NCI-H748 (cell line): ENCODE measurements around the gene NHP2.
A peak's percentile ranks its signal among the peaks of the same experiment; 100 is the strongest.
"Not testable (repeated sequence)": the region's sequence is repeated elsewhere in the genome, so short reads cannot be mapped to it uniquely, and the experiment has no call there.

Source experiments
- DNase-seq: peaks from one replicate; lab custom pipeline; 2025; ENCODE audit not compliant: unreplicated experiment; lab: John Stamatoyannopoulos, UW

The NHP2 gene

GRCh38 chr5:178131446-178131996 is 22.2 kb downstream of the NHP2 start:
- DNase-seq, result peak; percentile 20

DNA sequence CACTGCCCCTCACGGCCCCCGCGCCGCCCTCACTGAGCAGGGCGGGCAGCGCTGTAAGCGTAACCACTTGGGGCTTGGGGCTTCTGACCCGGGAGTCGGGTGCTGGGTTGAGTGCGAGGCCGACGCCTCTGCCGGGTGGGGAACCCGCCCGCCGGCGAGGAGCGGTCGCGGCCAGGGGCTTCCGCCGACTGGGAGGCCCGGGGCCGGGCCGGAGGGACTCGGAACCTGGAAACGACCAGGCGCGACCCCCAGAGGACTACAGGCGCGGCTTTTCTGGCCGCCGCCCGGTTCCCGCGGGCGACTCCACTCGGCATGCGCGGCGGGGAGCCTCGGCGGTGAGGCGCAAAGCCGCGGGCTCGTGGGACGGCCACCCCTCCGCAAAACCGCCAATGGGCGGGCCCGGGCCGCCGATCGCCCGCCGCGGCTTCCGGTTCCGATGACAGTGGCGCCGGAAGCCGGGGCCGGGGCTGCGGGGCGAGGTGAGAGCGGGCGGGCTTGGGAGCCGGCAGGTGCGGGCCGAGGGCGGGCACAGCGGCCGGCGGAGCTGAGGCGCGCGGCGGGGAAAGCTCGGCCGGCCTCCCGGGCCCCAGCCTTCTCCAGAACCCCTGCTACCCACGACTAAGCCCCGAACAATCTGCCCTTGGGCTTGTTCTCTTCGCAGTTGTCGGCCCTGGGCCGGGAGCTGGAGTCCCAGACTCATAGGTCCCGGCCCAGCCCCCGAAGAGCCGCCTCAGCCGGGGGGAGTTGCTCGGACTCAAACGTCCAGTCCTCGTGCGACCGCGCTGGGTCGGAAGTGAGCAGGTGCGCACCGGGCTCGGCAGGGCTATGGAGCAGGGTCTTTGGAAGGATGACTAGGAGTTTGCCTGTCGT is 22.9 kb downstream of the NHP2 start, which contains the start of gene RMND5B:
TSS of gene RMND5B (plus strand) at position 439 of the 870 bp plus-strand sequence. CDS start 7,106 bp downstream, outside the sequence.
- DNase-seq, result peak; percentile 91

- not testable (repeated sequence) for DNase-seq
Measured at GRCh38 chr5:178130234-178130575, 23.5 kb downstream of the NHP2 start.

DNA sequence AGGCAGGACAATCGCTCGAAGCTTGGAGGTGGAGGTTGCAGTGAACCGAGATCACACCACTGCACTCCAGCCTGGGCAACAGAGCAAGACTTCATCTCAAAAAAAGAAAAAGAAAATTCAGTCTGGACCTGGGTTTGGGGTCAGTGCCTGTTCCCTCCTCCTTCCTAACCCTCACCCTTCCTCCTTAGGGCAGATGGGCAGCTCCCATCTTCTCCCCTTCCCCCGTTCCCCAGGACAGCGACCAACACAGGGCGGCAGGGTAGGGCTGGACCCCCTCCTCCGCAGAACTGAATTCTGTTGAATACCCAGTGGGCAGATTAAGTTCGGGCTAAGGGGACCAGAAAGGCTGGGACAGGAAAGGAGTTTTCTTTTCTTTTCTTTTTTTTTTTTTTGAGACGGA is 24.4 kb downstream of the NHP2 start:
- no peak for DNase-seq

- DNase-seq, result not testable (repeated sequence)
Measured at GRCh38 chr5:178127300-178128009, 26.2 kb downstream of the NHP2 start.

DNA sequence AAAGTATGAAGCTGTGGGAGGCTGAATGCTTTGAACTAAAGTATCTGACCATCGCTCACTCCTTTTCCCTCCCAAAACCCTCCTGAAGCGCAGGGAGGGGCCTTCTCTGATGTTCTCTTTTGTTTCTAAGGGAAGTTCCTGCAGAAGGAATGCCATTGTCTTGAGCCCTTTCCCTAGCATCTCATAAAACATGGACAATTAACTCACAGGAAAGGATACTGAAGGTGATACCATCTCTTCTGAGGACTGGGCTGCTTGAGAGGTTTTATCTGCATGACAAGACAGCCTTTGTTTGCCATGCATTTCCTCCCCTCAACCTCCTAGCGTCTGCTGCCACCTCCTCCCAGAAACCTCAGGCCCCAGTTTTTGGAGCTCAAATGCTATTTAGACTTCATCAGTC is 27.1 kb downstream of the NHP2 start:
- no peak for DNase-seq

DNA sequence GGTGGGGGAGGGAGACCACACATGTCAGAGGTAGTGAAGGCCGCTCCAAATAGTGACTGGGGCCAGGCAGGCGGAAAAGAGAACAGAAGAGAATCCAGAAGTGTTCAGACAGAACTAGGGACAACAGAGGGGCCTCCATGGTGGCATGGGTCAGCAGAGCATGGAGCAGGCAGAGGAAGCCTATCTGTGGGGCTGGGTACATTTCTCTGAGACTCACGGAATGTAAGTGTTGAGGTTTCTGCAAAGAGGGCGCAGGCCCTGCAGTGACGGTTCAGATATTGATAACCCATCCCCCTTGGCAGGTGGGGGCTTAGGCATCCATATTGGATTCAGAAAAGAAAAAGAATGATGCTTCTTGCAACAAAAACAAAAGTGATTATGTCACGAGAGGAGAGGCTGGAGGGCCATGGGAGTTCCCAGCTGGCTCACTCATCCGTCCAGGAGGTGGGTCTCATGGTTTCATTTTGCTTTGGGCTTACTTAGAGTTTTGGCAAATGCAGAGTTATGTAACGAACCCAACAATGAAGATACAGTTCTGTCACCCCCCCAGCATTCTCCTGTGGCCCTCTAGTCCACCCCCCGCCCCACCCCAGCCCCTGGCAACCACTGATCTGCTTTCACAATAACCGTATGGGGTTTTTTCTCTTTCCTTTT is 28.3 kb downstream of the NHP2 start:
- DNase-seq, result no peak

GRCh38 chr5:178123966-178124925 is 29.4 kb downstream of the NHP2 start:
- DNase-seq, result no peak

DNA sequence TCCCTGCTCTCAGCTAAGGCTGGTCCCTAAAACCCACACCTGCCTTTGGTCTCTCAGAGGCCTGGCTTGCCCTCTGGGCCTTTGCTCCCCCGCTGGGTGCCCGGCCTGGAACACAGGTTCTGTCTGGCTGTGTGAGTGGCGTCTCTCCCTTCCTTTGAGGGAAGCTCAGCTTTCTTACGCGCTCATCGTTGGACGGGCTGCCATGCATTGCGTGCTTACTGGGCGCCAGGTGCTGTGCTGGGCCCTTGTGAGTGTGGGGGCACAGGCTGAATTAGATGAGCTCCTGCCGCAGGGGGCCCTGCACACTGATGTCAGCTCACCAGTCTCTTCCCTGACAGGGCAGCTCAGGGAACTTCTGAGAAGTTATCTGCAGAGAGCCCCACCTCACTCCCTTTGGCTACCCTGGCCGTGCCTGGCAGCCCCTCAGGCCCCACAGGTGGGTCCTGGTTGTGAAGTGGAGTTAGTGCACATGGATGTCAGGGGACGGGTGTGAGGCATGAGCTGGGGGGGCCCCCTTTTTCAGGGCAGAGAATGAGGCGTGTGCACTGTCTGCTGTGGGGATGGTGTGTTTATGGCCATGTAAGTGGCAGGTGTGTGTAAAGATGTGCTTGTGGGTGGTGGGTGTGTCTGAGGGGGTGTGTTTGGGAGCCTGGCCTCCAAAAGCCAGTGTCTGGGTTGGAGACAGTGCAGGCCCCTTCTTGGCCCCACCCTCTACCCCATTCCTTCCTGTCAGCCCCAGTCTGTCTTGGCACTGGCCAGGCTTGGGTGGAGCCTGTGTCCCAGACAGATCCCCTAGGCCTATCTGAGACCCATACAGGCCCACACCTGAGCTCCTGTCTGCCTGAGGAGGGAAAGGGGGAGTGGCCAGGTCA is 30.4 kb downstream of the NHP2 start:
- DNase-seq, result no peak

- DNase-seq, result no peak
Measured at GRCh38 chr5:178122346-178122745, 31.3 kb downstream of the NHP2 start.

DNA sequence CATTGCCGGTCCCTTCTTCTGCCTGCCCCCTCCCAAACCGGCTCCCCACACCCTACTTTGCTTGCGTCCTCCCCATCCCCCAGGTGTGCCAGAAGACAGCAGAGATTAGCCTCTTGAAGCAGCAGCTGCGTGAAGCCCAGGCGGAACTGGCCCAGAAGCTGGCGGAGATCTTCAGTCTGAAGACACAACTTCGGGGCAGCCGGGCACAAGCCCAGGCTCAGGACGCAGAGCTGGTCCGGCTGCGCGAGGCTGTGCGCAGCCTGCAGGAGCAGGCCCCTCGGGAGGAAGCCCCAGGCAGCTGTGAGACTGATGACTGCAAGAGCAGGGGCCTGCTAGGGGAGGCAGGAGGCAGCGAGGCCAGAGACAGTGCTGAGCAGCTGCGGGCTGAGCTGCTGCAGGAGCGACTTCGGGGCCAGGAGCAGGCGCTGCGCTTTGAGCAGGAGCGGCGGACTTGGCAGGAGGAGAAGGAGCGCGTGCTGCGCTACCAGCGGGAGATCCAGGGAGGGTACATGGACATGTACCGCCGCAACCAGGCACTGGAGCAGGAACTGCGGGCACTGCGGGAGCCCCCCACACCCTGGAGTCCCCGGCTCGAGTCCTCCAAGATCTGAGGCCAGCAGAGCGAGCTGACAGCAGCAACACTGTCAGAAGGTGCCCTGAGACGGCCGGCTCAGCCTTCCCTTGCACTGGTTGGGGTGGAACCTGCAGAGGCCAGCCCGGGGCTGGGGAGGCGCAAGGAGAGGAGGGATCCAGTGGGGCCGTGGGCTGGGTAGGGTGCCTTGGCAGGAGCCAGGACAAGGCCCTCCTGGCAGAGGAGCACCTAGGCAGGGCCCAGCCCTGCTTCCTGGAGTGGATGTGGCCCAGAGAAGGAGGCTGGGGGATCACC is 32.1 kb downstream of the NHP2 start:
- no peak for DNase-seq

DNA sequence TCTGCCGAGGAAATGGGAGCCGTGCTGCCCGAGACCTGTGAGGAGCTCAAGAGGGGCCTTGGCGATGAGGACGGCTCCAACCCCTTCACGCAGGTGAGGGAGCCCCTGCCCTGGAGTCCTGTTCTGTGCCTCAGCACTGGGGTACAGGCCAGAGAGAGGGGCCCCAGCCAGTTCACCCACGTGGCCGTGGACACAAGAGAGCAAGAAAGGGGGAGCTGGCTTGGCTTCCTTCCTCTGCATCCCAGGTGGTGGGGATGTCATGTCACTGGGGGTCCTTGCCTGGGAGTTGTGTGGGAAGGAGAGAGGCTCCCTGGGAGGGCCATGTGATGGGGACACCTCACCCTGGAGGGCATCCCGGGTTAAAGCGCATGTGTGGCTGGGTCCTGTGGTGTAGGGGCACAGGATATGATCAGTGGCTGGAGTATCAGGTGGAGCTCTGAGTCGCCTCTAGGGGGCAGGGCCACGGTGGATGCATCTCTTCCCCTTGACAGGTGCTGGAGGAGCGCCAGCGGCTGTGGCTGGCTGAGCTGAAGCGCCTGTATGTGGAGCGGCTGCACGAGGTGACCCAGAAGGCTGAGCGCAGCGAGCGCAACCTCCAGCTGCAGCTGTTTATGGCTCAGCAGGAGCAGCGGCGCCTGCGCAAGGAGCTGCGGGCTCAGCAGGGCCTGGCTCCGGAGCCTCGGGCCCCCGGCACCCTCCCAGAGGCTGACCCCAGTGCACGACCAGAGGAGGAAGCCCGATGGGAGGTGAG is 32.9 kb downstream of the NHP2 start:
- peak; percentile 81 for DNase-seq

DNA sequence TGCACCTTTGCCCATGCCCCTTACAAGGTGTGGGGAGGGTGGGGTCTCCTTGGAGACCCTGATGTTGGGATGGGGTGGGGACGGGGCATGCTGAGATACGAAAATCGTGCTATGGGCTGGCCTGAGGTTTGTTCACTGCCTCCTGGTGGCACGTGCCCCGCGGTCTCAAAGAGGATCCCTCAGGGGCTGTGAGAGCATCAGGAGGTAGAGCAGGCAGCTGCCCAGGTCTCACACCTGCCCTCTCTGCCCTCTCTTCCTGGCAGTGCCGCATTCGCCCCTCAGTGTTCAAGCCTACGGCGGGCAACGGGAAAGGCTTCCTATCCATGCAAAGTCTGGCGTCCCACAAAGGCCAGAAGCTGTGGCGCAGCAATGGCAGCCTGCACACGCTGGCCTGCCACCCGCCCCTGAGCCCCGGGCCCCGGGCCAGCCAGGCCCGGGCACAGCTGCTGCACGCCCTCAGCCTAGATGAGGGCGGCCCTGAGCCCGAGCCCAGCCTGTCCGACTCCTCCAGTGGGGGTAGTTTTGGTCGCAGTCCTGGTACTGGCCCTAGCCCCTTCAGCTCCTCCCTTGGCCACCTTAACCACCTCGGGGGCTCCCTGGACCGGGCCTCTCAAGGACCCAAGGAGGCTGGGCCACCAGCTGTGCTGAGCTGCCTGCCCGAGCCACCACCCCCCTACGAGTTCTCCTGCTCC is 33.6 kb downstream of the NHP2 start:
- DNase-seq, result no peak

GRCh38 chr5:178117923-178118701 is 35.6 kb downstream of the NHP2 start:
- DNase-seq, result no peak

DNA sequence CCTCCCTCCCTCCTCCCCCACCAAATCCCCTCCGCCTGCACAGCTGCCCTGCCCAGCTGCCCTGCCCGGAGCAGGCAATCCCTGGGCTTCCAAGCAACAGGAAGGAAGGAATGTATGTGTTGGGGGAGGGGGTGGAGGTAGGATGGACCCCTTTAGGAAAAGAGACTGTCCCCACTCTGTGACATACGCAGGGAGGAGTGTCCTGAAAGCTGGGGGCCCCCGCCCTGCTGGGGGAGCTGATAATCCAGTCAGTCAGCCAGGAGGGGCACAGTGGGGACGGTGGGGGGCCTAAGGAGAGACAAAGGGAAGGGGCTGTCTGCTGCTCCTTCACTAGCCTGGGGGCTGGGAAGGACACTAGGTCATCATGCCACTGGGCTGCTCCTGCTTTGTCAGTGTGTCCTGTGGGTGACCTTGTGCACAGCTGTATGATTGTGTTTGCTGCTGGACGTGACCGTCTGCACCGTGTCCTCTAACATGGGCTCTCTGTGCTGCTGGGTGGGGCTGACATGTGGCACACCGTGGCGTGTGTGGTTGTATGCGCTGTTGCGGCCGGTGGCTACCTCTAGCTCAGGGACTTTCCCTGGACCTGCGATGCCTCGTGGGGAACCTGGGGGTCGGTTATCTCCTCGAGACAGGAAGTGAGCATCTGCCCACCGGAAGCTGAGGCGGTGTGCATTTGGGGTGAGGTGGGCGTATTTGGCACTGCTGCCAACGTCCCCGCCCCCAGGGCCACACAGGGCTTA is 37.4 kb downstream of the NHP2 start:
- DNase-seq, result no peak

DNA sequence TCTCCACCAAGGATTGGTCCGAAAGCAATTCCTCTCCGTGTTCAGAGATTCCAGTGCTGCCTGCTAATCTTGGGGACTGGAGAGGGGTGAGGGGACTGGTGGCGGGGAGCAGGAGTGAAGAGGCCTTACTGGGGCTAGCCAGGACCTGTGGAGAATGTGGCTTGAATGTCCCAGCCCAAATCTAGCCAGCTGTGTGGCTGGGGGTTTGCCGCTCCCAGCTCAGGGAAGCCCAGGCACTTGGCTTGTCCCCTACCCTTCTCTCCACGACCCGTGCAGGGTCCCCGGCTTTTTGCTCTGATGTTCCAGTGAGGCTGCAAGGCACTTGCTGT is 37.9 kb downstream of the NHP2 start:
- DNase-seq, result no peak
